ENCODE results near the gene ARHGEF28.

ARHGEF28 gene

GRCh38 chr5:73962801-73963425 lies 336.9 kb downstream of the ARHGEF28 start:
- DNase-seq (ENCODE audit: low read depth) = peak; percentile 59

DNA sequence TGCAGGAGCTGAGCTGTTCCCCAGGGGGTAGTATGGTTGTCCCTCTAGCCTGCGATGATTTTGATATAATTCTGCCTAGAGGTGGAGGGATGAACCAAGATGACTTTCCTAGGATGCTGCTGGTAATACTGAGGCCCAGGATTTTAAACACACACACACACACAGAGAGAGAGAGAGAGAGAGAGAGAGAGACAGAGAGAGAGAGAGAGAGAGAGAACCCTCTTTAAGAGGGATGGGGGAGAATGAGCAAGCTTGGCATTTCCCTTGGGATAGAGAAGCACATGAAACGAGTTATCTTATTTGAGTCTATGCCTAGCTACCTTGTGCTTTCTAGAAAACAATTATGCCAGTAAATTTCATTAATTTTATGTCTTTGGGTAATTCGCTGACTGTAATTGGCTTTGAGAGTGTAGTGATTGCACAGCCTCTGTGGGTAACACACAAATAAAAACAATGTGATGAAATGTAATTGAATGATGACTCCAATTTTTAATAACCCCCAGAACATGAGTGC lies 338.4 kb downstream of the ARHGEF28 start:
- DNase-seq (ENCODE audit: low read depth) = no peak

- DNase-seq (ENCODE audit: low read depth) = peak; percentile 40
These were observed 340.5 kb downstream of the ARHGEF28 start for GRCh38 chr5:73966451-73966850.

- DNase-seq (ENCODE audit: low read depth) = no peak
These were observed 341.4 kb downstream of the ARHGEF28 start for GRCh38 chr5:73967347-73967746.

DNA sequence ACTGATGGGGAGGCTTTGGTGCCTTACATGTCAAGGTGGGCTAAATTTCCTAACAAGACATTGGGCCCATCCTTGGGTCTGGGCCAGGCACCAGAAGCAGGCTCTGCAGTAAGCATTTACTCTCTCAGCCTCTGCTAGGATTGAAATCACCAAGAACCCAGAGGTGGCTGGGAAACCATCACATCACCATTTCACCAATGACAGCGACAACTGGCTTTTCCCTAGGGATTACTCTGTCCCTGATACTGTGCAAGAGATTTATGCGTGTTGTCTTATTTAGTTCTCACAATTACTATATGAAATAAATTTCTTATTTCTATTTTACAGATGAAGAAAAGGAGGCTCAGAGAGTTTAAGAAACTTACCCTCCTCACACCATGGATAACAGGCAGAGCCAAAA lies 342.2 kb downstream of the ARHGEF28 start:
- no peak for DNase-seq (ENCODE audit: low read depth)

DNA sequence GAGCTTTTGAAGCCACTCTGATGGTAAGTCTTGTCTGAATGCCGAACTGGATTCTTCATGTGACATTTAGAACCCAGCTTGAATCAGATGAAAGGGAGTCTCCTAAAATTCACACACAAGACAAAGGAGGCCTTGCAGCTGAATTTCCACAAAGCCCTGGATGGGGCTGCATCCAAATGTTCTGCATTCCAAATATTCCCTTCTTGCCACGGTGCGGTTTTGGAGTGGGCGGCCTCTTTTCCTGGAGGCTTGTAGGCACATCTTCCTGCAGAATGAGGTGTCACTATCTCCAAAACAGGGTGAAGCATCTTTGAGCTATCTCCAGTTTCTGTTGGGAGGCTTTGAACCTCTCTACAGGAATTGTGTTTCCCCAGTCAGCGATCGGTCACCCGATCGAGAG lies 342.7 kb downstream of the ARHGEF28 start:
- peak; percentile 42 for DNase-seq (ENCODE audit: low read depth)

- no peak for DNase-seq (ENCODE audit: low read depth)
These were observed 343.4 kb downstream of the ARHGEF28 start for GRCh38 chr5:73969195-73970036.

GRCh38 chr5:73971326-73971725 lies 345.3 kb downstream of the ARHGEF28 start:
- DNase-seq (ENCODE audit: low read depth) = no peak

- DNase-seq (ENCODE audit: low read depth) = no peak
These were observed 347.1 kb downstream of the ARHGEF28 start for GRCh38 chr5:73973135-73973534.

DNA sequence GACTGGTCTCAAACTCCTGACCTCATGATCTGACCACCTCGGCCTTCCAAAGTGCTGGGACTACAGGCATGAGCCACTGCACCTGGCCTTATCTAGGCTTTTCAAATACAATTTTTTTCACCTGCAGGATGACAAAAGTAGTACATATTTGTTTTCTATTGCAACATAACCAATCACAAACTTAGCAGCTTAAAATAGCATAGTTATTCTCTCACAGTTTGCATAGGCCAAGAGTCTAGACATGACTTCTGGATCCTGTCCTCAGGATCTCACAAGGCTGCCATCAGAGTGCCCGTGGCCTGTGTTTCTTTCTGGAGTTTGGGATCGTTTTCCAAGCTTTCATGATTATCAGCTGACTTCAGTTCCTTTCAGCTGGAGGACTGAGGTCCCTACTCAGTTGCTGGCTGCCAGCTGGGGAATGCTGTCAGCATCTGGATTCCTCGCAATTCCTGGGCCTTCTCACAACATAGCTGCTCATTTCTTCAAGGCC lies 348.9 kb downstream of the ARHGEF28 start:
- no peak for DNase-seq (ENCODE audit: low read depth)

GRCh38 chr5:73975845-73976244 lies 349.8 kb downstream of the ARHGEF28 start:
- no peak for DNase-seq (ENCODE audit: low read depth)

GRCh38 chr5:73977146-73977545 lies 351.1 kb downstream of the ARHGEF28 start:
- no peak for DNase-seq (ENCODE audit: low read depth)

- no peak for DNase-seq (ENCODE audit: low read depth)
These were observed 353.3 kb downstream of the ARHGEF28 start for GRCh38 chr5:73979321-73979720.

DNA sequence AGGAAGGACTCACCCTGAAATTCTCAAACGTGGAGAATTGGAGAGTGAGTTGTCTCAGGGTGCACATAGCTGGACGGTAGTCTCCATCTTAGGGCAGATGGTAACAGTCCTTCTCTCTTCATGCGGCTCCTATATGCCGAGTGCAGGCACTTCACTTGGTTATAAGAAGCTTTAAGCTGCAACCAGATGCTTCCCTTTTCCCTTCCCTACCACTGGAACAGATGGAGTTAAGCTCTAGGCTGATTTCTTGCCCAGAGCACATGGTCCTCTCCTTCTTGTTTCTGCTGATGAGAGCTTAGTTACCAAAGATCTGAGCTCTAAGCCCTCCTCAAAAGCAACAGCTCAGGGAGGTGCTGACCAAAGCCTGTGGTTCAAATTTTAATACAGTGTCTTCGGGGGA lies 355.7 kb downstream of the ARHGEF28 start:
- DNase-seq (ENCODE audit: low read depth) = no peak

DNA sequence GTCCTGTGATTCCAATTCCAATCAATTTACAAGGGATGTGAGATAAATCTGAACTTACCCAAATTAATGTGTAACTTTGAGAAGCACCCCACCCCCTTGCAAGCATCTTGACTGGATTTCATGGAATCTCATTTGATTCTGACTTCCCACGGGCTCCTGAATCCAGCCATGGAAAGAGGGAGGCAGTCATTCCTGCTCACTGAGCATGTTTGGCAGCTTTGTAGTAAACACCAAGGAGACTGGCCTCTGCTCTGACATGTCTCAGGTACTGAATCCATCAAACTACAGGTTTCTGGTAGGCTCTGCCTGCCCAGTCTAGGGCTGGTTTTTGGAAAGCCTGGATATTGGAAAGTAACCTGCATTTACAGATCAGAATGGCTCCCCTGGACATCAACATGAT lies 357.6 kb downstream of the ARHGEF28 start:
- DNase-seq (ENCODE audit: low read depth) = no peak

DNA sequence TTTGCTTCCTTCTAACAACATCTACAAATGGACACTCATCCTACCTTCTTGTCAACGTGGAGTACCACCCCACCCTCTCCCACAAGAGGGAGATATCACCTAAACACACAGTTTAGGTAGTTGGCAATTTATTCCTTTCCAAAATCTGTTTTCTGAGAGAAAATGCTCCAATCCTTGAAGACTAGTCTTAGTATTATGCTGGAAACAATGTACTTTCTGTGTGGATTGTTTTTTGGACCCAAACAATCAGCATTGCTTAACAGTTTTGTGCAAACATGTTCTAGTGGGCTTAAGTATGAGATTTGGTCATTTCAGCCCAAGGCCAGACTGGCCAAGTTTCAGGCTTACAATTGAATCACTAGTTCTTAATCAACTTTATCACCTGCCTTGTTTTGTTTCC lies 359.1 kb downstream of the ARHGEF28 start:
- DNase-seq (ENCODE audit: low read depth) = peak; percentile 29

DNA sequence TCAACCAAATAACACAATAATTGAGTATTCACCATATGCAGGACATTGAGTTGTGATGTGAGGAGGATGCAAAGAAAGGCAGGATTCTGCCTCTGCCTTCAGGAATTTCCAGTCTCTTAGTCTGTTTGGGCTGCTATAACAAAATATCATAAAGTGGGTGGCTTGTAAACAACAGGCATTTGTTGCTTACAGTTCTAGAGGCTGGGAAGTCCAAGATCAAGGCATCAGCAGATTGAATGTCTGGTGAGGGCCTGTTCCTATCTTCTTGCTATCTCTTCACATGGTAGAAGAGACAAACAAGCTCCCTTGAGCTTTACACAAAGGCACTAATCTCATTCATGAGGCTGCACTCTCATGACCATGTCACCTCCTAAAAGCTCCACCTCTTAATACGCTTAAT lies 360.7 kb downstream of the ARHGEF28 start:
- DNase-seq (ENCODE audit: low read depth) = no peak

DNA sequence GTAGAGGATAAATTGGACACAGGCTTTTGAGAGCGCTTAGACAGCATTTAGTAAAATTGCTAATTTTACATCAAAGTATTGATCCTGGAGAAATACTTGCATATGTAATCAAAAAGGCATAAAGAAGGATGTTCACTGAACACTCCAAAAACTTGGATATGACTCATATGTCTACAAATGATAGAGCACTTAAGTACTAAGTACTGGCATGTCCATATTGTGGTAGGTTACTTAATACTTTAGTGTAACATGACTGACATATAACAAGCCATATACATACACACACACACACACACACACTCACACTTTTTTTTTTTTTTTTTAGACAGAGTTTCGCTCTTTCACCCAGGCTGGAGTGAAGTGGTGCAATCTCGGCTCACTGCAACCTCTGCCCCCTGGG lies 361.9 kb downstream of the ARHGEF28 start:
- DNase-seq (ENCODE audit: low read depth) = no peak

DNA sequence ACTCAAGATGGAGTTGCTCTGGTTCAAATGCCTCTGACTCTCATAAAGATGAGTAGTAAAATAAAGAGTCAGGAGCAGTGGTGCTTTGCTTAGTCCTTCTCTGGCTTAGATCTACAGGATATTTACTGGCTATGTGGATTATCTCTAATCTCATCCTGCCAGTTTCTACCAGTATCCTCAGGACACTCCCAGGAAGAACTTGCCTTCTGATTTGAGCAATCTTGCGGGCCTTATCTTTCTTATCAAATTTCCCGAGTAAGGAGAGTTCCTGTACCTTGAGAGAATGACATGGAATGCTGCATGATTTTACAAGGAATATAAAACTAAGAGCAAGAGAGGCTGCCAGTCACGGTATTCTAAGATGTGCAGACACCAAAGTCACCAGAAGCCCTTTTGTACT lies 364.0 kb downstream of the ARHGEF28 start:
- DNase-seq (ENCODE audit: low read depth) = no peak
